NCI-H1436 treated with DMSO at 0.1 percent for 48 hours (cell line): ENCODE measurements around the gene GGTLC2.
"Not testable (repeated sequence)": the region's sequence is repeated elsewhere in the genome, so short reads cannot be mapped to it uniquely, and the experiment has no call there.

Experiments
- DNase-seq: peaks from one replicate; lab custom pipeline; 2025; lab: John Stamatoyannopoulos, UW

GGTLC2 gene

GRCh38 chr22:22669093-22669492 is 24.7 kb downstream of the GGTLC2 start:
- no peak for DNase-seq

GRCh38 chr22:22670076-22670795 is 25.8 kb downstream of the GGTLC2 start:
- DNase-seq: no peak

- DNase-seq: no peak
Measured at GRCh38 chr22:22671506-22671905, 27.1 kb downstream of the GGTLC2 start.

GRCh38 chr22:22673099-22673498 is 28.7 kb downstream of the GGTLC2 start:
- no peak for DNase-seq

GRCh38 chr22:22673628-22674027 is 29.2 kb downstream of the GGTLC2 start:
- no peak for DNase-seq

GRCh38 chr22:22674467-22674866 is 30.1 kb downstream of the GGTLC2 start:
- DNase-seq: no peak

- no peak for DNase-seq
Measured at GRCh38 chr22:22678970-22679369, 34.6 kb downstream of the GGTLC2 start.

- DNase-seq: no peak
Measured at GRCh38 chr22:22680396-22680795, 36.0 kb downstream of the GGTLC2 start.

GRCh38 chr22:22681221-22681739 is 36.9 kb downstream of the GGTLC2 start:
- DNase-seq: no peak

- DNase-seq: no peak
Measured at GRCh38 chr22:22682196-22682595, 37.8 kb downstream of the GGTLC2 start.

- no peak for DNase-seq
Measured at GRCh38 chr22:22682807-22683667, 38.6 kb downstream of the GGTLC2 start.

- no peak for DNase-seq
Measured at GRCh38 chr22:22683668-22684361, 39.4 kb downstream of the GGTLC2 start.

GRCh38 chr22:22684580-22685561 is 40.5 kb downstream of the GGTLC2 start:
- no peak for DNase-seq

- DNase-seq: no peak
Measured at GRCh38 chr22:22685586-22685985, 41.2 kb downstream of the GGTLC2 start.

GRCh38 chr22:22686202-22687115 is 42.0 kb downstream of the GGTLC2 start:
- DNase-seq: not testable (repeated sequence)

GRCh38 chr22:22687638-22688500 is 43.5 kb downstream of the GGTLC2 start:
- DNase-seq: no peak

- no peak for DNase-seq
Measured at GRCh38 chr22:22689621-22690345, 45.4 kb downstream of the GGTLC2 start.

GRCh38 chr22:22691055-22691454 is 46.6 kb downstream of the GGTLC2 start:
- no peak for DNase-seq
